K562 (cell line): ENCODE data around the gene ADAM15. TPM values are rescaled to one million over a fixed set of nuclear protein-coding genes. Genes with fewer than 3 reads are reported as not detected.

ENCODE experiments used
- ARID1B ChIP-seq: fragments of 450-650 bp; IDR thresholded peaks from 2 replicates; pipeline ENCODE4 v1.6.1; 2016; ENCODE audit warnings: antibody characterized with exemption, mild to moderate bottlenecking, inconsistent platforms
- ETV5 ChIP-seq: sonication (generic); formaldehyde crosslinking; IDR thresholded peaks from 2 replicates; pipeline ENCODE4 v1.4.0; 2020; ENCODE audit warnings: low read depth, mild to moderate bottlenecking, missing genetic modification reagents
- GATAD2A ChIP-seq: fragments of 450-650 bp; IDR thresholded peaks from 2 replicates; pipeline ENCODE4 v1.6.1; 2017
- HINFP ChIP-seq: fragments of 450-650 bp; conservative IDR thresholded peaks from 2 replicates; pipeline ENCODE4 v1.6.1; 2016; ENCODE audit warnings: missing genetic modification characterization, low read depth, mild to moderate bottlenecking, control low read depth, missing compliant biosample characterization
- JUND ChIP-seq, 2 experiments: IDR thresholded peaks; 2 replicates in 1 of 2; 3 replicates in 1 of 2; pipeline ENCODE4 v1.6.1; 2011; ENCODE audit warnings: borderline replicate concordance in 2 of 2, low read depth in 2 of 2, low read length in 2 of 2, improper control_type of control experiment in 1 of 2, missing biosample characterization in 1 of 2, missing genetic modification characterization in 1 of 2, missing genetic modification reagents in 1 of 2
- LEF1 ChIP-seq: fragments of 450-650 bp; IDR thresholded peaks from 2 replicates; pipeline ENCODE4 v1.6.1; 2016; ENCODE audit warnings: mild to moderate bottlenecking
- MTA2 ChIP-seq: fragments of 450-650 bp; IDR thresholded peaks from 2 replicates; pipeline ENCODE4 v1.6.1; 2016; ENCODE audit warnings: low read depth
- NFE2L1 ChIP-seq: fragments of 450-650 bp; IDR thresholded peaks from 2 replicates; pipeline ENCODE4 v1.6.1; 2016; ENCODE audit warnings: missing genetic modification characterization, low read depth, mild to moderate bottlenecking, missing compliant biosample characterization, moderate library complexity, borderline replicate concordance
- PCBP2 ChIP-seq: fragments of 200-400 bp; formaldehyde crosslinking; IDR thresholded peaks from 2 replicates; pipeline ENCODE4 v1.6.1; 2018; ENCODE audit warnings: low read length, low read depth, mild to moderate bottlenecking, moderate library complexity; ENCODE audit not compliant: poor library complexity, severe bottlenecking
- SETDB1 ChIP-seq: IDR thresholded peaks from one replicate; pipeline ENCODE4 v1.6.1; 2012; ENCODE audit warnings: low read length, control low read depth, inconsistent platforms
- TFAM ChIP-seq: fragments of 250-450 bp; sonication (Bioruptor Pico); conservative IDR thresholded peaks from 2 replicates; pipeline ENCODE4 v1.5.0; 2021; ENCODE audit warnings: mild to moderate bottlenecking, moderate library complexity
- TRIM24 ChIP-seq, 2 experiments: fragments of 450-650 bp; IDR thresholded peaks; 2 replicates each; pipeline ENCODE4 v1.6.1; 2016
- ZC3H8 ChIP-seq: fragments of 450-650 bp; IDR thresholded peaks from 2 replicates; pipeline ENCODE4 v1.6.1; 2017
- ZFP91 ChIP-seq: sonication (generic); formaldehyde crosslinking; IDR thresholded peaks from 2 replicates; pipeline ENCODE4 v1.8.0; 2022; ENCODE audit warnings: mild to moderate bottlenecking, missing genetic modification reagents
- ZMIZ1 ChIP-seq, 2 experiments: fragments of 150-350 bp in 1 of 2; IDR thresholded peaks; 2 replicates each; pipeline ENCODE4 v1.6.1; 2012 to 2016; ENCODE audit warnings: low read depth in 2 of 2, low read length in 2 of 2, mild to moderate bottlenecking in 1 of 2, moderate library complexity in 1 of 2
- ZNF384 ChIP-seq: IDR thresholded peaks from 2 replicates; pipeline ENCODE4 v1.6.1; 2012; ENCODE audit warnings: low read depth, low read length, improper control_type of control experiment
- ZNF639 ChIP-seq, 2 experiments: fragments of 200-800 bp in 1 of 2; sonication (Bioruptor generic) in 1 of 2; sonication (generic) in 1 of 2; formaldehyde crosslinking in 1 of 2; IDR thresholded peaks in 1 of 2; conservative IDR thresholded peaks in 1 of 2; 2 replicates each; pipeline versions ENCODE4 v1.5.0 to v1.6.1; 2016 to 2020; ENCODE audit warnings: missing compliant biosample characterization in 1 of 2, missing genetic modification characterization in 1 of 2, missing genetic modification reagents in 1 of 2
- polyA plus RNA-seq, 8 experiments: library from polyadenylated mRNA; depleted of rRNA in 4 of 8; stranded (reverse) in 5 of 8; unstranded in 3 of 8; fragments of >200 nt; fragmentation: Nextera tagmentation in 2 of 8; fragmentation: Illumina TruSeq in 1 of 8; extraction: Ambion mirVana in 2 of 8; extraction: Trizol in 1 of 8; gene quantifications; 2 replicates each; pipeline versions ENCODE4 v1.2.1 to v1.2.3, GENCODE V29; 2011 to 2014; ENCODE audit warnings: inconsistent platforms in 1 of 8, missing spikeins in 1 of 8
- total RNA-seq, 7 experiments: library from RNA; depleted of rRNA in 6 of 7; stranded (reverse); fragments of >200 nt in 6 of 7; fragmentation: Illumina TruSeq in 2 of 7; extraction: Trizol in 2 of 7; gene quantifications; 2 replicates each; pipeline versions ENCODE4 v1.2.1 to v1.2.3, GENCODE V29; 2011 to 2021; ENCODE audit warnings: low replicate concordance in 1 of 7

The ADAM15 gene
- total and polyA plus RNA-seq, 9 of the 15 experiments (the other 6 are each of a cell fraction or from before 2014, with no cell fraction given): 0.69 to 72.3 (median 32.8) TPM

- TF ChIP-seq LEF1 (0 out of 2 replicates have a peak, but pooled peaks have one; percentile 27), PCBP2 (no peak), ETV5 (CRISPR knock-in tag) (peak; percentile 71; the same call in 1 of the 2 replicates), TFAM (CRISPR knock-in tag) (no peak), JUND (IDR thresholded peaks at IDR 0.05; ENCODE audit: borderline replicate concordance, low read depth, low read length) (peak; percentile 68), JUND (tag; IDR thresholded peaks at IDR 0.05; ENCODE audit: borderline replicate concordance, low read depth, low read length) (peak; percentile 11; the same call in 1 of the 3 replicates), HINFP (tag) (no peak), ZC3H8 (no peak), MTA2 (no peak), ARID1B (peak; percentile 60), NFE2L1 (tag) (no peak), GATAD2A (peak; percentile 88), ZNF384 (peak; percentile 25; the same call in 1 of the 2 replicates), ZNF639 (CRISPR knock-in tag; conservative IDR thresholded peaks at IDR 0.05 in 1 of 2, IDR thresholded peaks at IDR 0.05 in 1 of 2) (0 out of 4 replicates have a peak, but pooled peaks of 1 of the 2 experiments have one; percentile 54), ZFP91 (CRISPR knock-in tag) (peak; percentile 52; the same call in 1 of the 2 replicates), SETDB1 (no peak), ZMIZ1 (IDR thresholded peaks at IDR 0.05; ENCODE audit: low read depth in 2 of 2, low read length in 2 of 2) (0 out of 4 replicates have a peak, but pooled peaks of 1 of the 2 experiments have one; percentile 20), TRIM24 (IDR thresholded peaks at IDR 0.05) (no peak)
These were observed 33.8 kb upstream of the ADAM15 start (continued) for GRCh38 chr1:155017041-155017945.
